Heart left ventricle (tissue), 13 donors: ENCODE results near the gene IFFO2.

ENCODE experiments used
- CTCF ChIP-seq, 12 donors: fragments of 200-600 bp; sonication (generic) in 4 of 12; IDR thresholded peaks; one replicate each; pipeline versions ENCODE4 v1.5.0 to v1.8.0; 2018 to 2022; ENCODE audit warnings: antibody characterized with exemption in 12 of 12, mild to moderate bottlenecking in 5 of 12
- POLR2A ChIP-seq, 2 donors: fragments of 450-650 bp; IDR thresholded peaks; one replicate each; pipeline ENCODE4 v1.6.1; 2017; ENCODE audit warnings: antibody characterized with exemption in 2 of 2, mild to moderate bottlenecking in 2 of 2, moderate library complexity in 2 of 2
- donor health status: ischemic (EF 13 %, LVEDD 7.1; RV severe dilation, severe dysfunction).
- donor health status: DM: no; HTN: yes; CAD: no.
- donor health status: DM: no; HTN: no; CAD: no.
- donor health status: ischemic (EF 25% LVEDD 6.9; RV normal size, moderate dysfunction).
- donor health status: ischemic (EF 25% LVEDD 5.7; RV mildly dilated, moderate dysfunction).
- donor health status: ischemic (EF 35%, LVEDD 5.7; RV mildly dilated, moderate dysfunction).
- donor health status: nonischemic (EF 11% LVEDD 7.7; RV severe dilation, severe dysfunction).
- donor health status: DM: yes; HTN: yes; CAD: no.
- donor health status: PGD.
- donor health status: ischemic (EF 29% LVEDD 5.4; RV normal size, mild dysfunction).
- donor health status: nonischemic (EF 23%, LVEDD 6.1; RV moderate dilation, normal function).

GRCh38 chr1:18997508-18997907 lies 41.0 kb upstream of the IFFO2 start:
- TF ChIP-seq CTCF (IDR thresholded peaks at IDR 0.05) (no peak), POLR2A (IDR thresholded peaks at IDR 0.05) (no peak)
